ENCODE measurements around the gene NOSIP.
A peak's percentile ranks its signal among the peaks of the same experiment; 100 is the strongest.

The NOSIP gene

GRCh38 chr19:49552749-49553148 lies 27.6 kb downstream of the NOSIP start:
- no peak for DNase-seq (ENCODE audit: low read depth)
- TF ChIP-seq CTCF (IDR thresholded peaks at IDR 0.05; ENCODE audit: control insufficient read depth, insufficient read depth, low read depth, low read length, missing control alignments), result no peak
- no peak overlapping the region for H3K4me3 ChIP-seq (ENCODE audit: control insufficient read depth, low read depth, low read length)

GRCh38 chr19:49551531-49551930 lies 28.8 kb downstream of the NOSIP start:
- H3K4me3 ChIP-seq (ENCODE audit: control insufficient read depth, low read depth, low read length), result no peak overlapping the region
- no peak for DNase-seq (ENCODE audit: low read depth)
- no peak for TF ChIP-seq CTCF (IDR thresholded peaks at IDR 0.05; ENCODE audit: control insufficient read depth, insufficient read depth, low read depth, low read length, missing control alignments)

GRCh38 chr19:49549045-49549444 lies 31.3 kb downstream of the NOSIP start:
- DNase-seq (ENCODE audit: low read depth), result no peak
- TF ChIP-seq CTCF (IDR thresholded peaks at IDR 0.05; ENCODE audit: control insufficient read depth, insufficient read depth, low read depth, low read length, missing control alignments), result no peak

GRCh38 chr19:49546825-49547565 lies 33.4 kb downstream of the NOSIP start:
- no peak overlapping the region for H3K4me3 ChIP-seq (ENCODE audit: control insufficient read depth, low read depth, low read length)
- DNase-seq (ENCODE audit: low read depth), result peak; percentile 80
- TF ChIP-seq CTCF (IDR thresholded peaks at IDR 0.05; ENCODE audit: control insufficient read depth, insufficient read depth, low read depth, low read length, missing control alignments), result peak; percentile 84

More at GRCh38 chr19:49549045-49549444, 31.3 kb downstream of the NOSIP start:
- H3K4me3 ChIP-seq (ENCODE audit: control insufficient read depth, low read depth, low read length), result no peak overlapping the region

- DNase-seq (ENCODE audit: low read depth), result no peak
- H3K4me3 ChIP-seq (ENCODE audit: control insufficient read depth, low read depth, low read length), result no peak overlapping the region
- no peak for TF ChIP-seq CTCF (IDR thresholded peaks at IDR 0.05; ENCODE audit: control insufficient read depth, insufficient read depth, low read depth, low read length, missing control alignments)
These were observed 36.2 kb downstream of the NOSIP start for GRCh38 chr19:49544154-49544553.

GRCh38 chr19:49543032-49543431 lies 37.3 kb downstream of the NOSIP start:
- no peak overlapping the region for H3K4me3 ChIP-seq (ENCODE audit: control insufficient read depth, low read depth, low read length)
- no peak for TF ChIP-seq CTCF (IDR thresholded peaks at IDR 0.05; ENCODE audit: control insufficient read depth, insufficient read depth, low read depth, low read length, missing control alignments)
- no peak for DNase-seq (ENCODE audit: low read depth)
